CD4-positive, alpha-beta T cell treated with Interleukin-6 for 4 hours (primary cell): ENCODE data around the gene GBP2.
"Not testable (repeated sequence)": the region's sequence is repeated elsewhere in the genome, so short reads cannot be mapped to it uniquely, and the experiment has no call there.

Source experiments
- DNase-seq: peaks from one replicate; pipeline ENCODE4 v3.0.0-alpha.2; 2020; ENCODE audit warnings: mixed read lengths

GBP2 gene

GRCh38 chr1:89125913-89126580, at the start of gene GBP2:
TSS of gene GBP2 (minus strand) at chr1:89126114. CDS start at chr1:89121966, 4,148 bp downstream.
- peak; percentile 44 for DNase-seq

GRCh38 chr1:89174491-89174890, 48.6 kb upstream of the GBP2 start:
- no peak for DNase-seq

- no peak for DNase-seq
These were observed 46.7 kb upstream of the GBP2 start for GRCh38 chr1:89172468-89173143.

GRCh38 chr1:89171067-89171438, 45.1 kb upstream of the GBP2 start:
- DNase-seq = no peak

DNA sequence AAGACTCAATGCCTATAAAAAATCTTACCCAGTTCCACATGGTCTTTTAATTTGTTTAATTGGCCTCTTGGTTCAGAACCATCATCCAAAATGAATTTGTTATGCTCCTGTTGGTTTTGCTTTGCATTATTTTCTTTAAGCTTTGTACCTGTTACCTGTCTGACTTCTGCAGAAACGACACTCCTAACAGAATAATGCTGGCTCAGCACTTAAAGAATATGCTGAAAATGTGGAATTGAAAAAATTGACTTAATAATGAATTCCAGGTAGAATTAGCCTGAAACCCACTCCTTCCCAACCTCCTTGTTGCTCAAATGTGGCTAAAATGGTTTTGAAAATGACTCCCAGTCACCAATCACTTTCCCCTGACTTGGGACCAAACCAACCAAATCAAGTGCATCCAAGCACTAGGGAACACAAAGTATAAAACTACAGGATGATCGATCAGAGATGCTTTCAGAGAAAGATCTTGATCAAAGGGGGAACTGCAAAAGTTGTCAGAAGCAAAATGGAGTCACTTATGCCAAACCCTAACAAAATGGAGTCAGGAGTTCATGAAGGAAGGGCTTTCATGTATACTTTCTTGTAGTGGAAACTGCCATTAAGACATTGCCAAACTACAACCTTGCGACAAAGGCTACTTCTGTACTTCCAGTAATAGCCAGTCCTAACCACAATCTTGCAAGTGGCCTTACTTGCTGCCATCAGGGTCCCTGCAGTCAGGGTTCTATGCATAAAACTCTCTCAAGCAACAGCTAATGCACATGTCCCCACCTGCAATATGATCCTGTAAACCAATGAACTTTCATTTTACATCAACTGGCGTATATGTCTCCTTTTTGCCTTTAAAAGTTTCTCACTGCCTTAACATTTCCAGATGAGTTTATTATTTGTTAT, 44.5 kb upstream of the GBP2 start:
- DNase-seq = no peak

- no peak for DNase-seq
These were observed 43.3 kb upstream of the GBP2 start for GRCh38 chr1:89169166-89169565.

- no peak for DNase-seq
These were observed 41.8 kb upstream of the GBP2 start for GRCh38 chr1:89167590-89168230.

- DNase-seq = no peak
These were observed 40.8 kb upstream of the GBP2 start for GRCh38 chr1:89166705-89167104.

- no peak for DNase-seq
These were observed 39.9 kb upstream of the GBP2 start for GRCh38 chr1:89165811-89166210.

- no peak for DNase-seq
These were observed 25.1 kb upstream of the GBP2 start for GRCh38 chr1:89151047-89151446.

DNA sequence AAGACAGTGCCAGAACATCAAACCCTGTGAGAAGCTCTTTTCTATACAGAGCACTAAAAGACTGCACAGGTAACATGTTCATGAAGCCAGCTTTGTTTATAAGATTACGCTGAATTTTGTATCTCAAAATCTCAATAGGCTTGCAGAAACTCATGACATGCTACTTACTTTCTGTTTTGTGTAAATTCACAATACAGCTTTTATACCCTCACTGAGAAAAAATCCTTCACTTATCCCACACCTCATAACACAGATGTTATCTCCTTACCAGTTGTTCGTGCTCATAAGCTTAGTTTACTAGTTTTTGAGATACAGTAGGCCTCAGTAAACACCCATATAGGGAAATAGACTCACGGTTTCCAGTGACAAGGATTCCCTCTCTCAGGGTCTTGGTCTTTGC, 24.1 kb upstream of the GBP2 start:
- no peak for DNase-seq

DNA sequence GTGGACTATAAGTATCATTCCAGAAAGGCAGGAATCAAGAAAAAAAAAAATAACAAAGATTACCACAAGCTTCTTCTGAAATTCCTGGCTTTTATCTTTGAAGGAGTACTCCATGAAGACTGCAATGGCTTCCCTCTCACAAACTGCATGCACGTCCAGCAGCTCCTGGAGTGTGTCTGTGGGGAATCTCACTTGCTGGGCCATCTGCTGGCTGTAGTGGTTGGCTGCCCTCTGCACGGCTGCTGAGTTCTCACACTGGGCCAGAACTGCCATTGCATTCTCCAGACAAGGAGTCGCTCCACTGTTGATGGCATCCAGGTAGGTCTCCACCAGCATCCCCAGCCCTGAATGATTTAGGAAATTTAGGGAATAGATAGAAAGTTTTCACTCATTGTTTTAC, 23.3 kb upstream of the GBP2 start:
- peak; percentile 8 for DNase-seq

DNA sequence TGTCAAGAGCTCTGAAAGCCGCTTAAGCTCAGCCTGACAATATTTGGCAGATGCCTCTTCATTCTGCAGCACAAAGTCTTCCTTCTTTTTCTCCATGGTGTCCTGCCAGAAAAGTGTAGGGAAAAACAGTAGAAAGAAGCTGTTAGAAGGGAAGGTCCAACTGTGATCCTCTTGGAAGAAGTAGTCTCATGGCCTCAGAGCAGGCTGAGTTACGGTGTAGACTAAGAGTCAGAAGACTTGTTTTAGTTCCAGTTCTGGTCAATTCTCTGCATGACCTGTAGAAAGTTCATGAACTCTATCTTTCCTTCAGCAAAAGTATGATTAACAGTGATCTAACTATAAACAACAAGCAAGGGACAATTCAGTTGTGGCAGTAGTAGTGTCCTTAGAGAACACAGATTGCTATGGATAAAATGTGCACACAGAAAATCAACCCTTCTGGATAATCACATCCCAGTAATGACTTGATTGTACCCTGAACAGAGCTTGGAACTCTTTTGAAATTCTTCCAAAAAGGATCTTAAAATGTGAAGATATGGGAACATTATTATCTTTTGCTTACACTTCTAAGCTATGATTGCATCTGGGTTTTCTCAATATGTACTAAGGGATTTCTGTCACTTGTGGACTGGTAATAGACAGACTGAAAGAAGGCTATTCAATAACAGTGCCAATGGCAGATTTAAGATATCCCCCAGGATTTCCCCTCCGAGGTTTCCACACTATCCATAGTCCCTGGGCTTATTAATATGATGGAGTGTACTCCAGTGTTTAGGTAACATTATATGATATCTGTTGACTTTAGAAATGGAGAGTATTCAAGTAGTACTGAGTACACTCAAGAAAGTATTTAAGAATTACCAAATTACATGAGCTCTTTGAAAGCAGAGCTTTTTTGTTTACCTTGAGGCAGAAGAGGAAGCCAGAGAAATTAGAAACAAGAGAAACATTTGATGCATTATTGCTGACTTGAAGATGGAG, 22.1 kb upstream of the GBP2 start:
- DNase-seq = no peak

DNA sequence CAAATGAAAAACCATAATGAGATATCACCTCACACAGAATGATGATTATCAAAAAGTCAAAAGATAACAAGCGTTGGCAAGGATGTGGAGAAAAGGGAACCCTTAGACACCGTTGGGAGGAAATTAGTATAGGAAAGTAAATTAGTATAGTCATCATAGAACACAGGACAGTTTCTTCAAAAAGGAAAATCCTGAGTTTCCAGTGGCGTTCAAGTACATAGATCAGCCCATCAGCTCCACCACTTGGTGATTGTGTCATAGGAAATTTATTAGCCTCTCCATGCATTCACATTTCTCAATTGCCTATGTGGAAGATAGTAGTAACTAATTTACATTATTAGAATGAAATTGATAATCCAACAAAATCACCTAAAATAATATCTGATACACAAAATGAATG, 20.8 kb upstream of the GBP2 start:
- no peak for DNase-seq

- no peak for DNase-seq
These were observed 17.6 kb upstream of the GBP2 start for GRCh38 chr1:89143484-89143883.

DNA sequence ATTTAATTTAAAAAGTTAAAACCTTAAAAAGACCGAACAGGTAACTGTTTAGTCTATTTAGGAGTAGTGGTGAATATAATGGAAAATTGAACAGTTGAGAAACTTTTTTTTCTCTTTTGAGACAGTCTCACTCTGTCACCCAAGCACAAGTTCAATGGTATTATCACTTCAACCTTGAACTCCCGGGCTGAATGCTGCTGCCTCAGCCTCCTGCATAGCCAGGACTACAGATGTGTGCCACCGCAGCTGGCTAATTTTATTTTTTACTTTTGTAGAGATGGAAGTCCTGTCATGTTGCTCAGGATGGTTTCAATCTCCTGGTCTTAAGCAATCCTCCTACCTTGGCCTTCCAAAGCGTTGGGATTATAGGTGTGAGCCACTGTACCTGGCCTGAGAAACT, 16.2 kb upstream of the GBP2 start:
- DNase-seq = no peak

- no peak for DNase-seq
These were observed 7.8 kb upstream of the GBP2 start for GRCh38 chr1:89133747-89134146.

DNA sequence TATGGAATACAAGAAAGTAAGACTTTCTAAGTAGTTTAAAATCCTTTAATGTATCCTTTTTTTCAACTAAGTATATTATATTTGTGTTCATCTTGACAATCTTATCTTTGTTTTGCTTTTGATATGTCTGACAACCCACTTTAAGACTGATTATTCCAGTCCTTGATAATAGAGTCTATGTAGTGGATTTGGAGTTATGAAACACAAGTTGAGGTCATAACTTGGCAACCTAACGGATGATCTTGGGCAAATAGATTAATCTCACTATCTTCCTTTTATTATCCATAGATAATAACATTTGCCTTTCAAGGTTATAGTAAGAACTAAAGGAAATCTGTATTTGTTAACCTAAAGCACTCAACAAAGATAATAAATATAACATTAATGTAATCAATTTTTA, 4.8 kb upstream of the GBP2 start:
- DNase-seq = no peak

GRCh38 chr1:89129911-89130310, 4.0 kb upstream of the GBP2 start:
- no peak for DNase-seq

DNA sequence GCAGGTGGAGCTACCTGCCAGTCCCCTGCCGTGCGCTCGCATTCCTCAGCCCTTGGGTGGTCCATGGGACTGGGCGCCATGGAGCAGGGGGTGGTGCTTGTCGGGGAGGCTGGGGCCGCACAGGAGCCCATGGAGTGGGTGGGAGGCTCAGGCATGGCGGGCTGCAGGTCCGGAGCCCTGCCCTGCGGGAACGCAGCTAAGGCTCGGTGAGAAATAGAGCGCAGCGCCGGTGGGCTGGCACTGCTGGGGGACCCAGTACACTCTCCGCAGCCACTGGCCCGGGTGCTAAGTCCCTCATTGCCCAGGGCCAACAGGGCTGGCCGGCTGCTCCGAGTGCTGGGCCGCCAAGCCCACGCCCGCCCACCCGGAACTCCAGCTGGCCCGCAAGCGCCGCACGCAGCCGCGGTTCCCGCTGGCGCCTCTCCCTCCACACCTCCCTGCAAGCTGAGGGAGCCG, 2.1 kb upstream of the GBP2 start:
- not testable (repeated sequence) for DNase-seq

GRCh38 chr1:89126602-89127565, 970 bp upstream of the GBP2 start:
- peak; percentile 86 for DNase-seq
